H1 (cell line): ENCODE measurements around the gene DEAF1. TPM values are rescaled to one million over a fixed set of nuclear protein-coding genes. Genes with fewer than 3 reads are reported as not detected.

ENCODE experiments used
- CTCF ChIA-PET: fragments of 300-600 bp; sonication (Branson Sonifier 250); formaldehyde crosslinking; loops from one replicate; lab custom pipeline; 2021; ENCODE audit not compliant: partially characterized antibody; lab: Charles Lee
- POLR2A ChIA-PET: fragments of 300-600 bp; sonication (Branson Sonifier 250); formaldehyde crosslinking; loops from one replicate; lab custom pipeline; 2021; ENCODE audit warnings: inconsistent platforms; ENCODE audit not compliant: partially characterized antibody; lab: Charles Lee
- DNase-seq, 2 experiments: peaks; one replicate each; pipeline versions ENCODE4 v3.0.0 to v3.0.0-alpha.2; 2010 to 2022; ENCODE audit warnings: low spot score in 2 of 2, low read depth in 1 of 2, mixed read lengths in 1 of 2
- FAIRE-seq: peaks from 2 replicates; lab custom pipeline; 2011; peaks lifted over from hg19 to GRCh38; lab: Jason Lieb, UNC
- H2AFZ ChIP-seq: 2 replicates; pipeline ENCODE4 v1.8.1; 2012; ENCODE audit warnings: low read length, inconsistent platforms
- H2AK5ac ChIP-seq: 2 replicates; pipeline ENCODE4 v1.6.1; 2013; ENCODE audit warnings: low read depth, low read length
- H2BK120ac ChIP-seq: replicated peaks from 2 replicates; pipeline ENCODE3; 2013; ENCODE audit warnings: low read depth, low read length, inconsistent platforms
- H2BK12ac ChIP-seq: 2 replicates; pipeline ENCODE4 v1.6.1; 2013; ENCODE audit warnings: low read depth, low read length
- H2BK15ac ChIP-seq: 2 replicates; pipeline ENCODE4 v1.6.1; 2013; ENCODE audit warnings: low read length
- H2BK20ac ChIP-seq: 2 replicates; pipeline ENCODE4 v1.6.1; 2013; ENCODE audit warnings: low read length
- H2BK5ac ChIP-seq: 2 replicates; pipeline ENCODE4 v1.6.1; 2013; ENCODE audit warnings: low read depth, low read length
- H3K14ac ChIP-seq: 2 replicates; pipeline ENCODE4 v1.6.1; 2013; ENCODE audit warnings: inconsistent platforms; ENCODE audit not compliant: insufficient read length
- H3K18ac ChIP-seq: 2 replicates; pipeline ENCODE4 v1.6.1; 2013; ENCODE audit warnings: low read length; ENCODE audit errors: extremely low read depth
- H3K23ac ChIP-seq: 2 replicates; pipeline ENCODE4 v1.6.1; 2013; ENCODE audit warnings: inconsistent platforms; ENCODE audit not compliant: insufficient read length
- H3K23me2 ChIP-seq: 2 replicates; pipeline ENCODE4 v1.6.1; 2013; ENCODE audit warnings: low read depth, low read length
- H3K27ac ChIP-seq: 2 replicates; pipeline ENCODE4 v1.6.1; 2011; ENCODE audit warnings: low read depth, low read length, inconsistent platforms
- H3K27me3 ChIP-seq, 4 experiments: replicated peaks in 1 of 4; 1 replicate in 1 of 4; 2 replicates in 3 of 4; pipeline versions ENCODE4 v1.6.1 to v1.8.1; 2011 to 2013; ENCODE audit warnings: low read length in 3 of 4, mild to moderate bottlenecking in 3 of 4, inconsistent platforms in 2 of 4, mixed read lengths in 2 of 4, moderate library complexity in 1 of 4; ENCODE audit not compliant: control insufficient read depth in 3 of 4, insufficient read depth in 3 of 4; ENCODE audit errors: extremely low read depth in 1 of 4
- H3K36me3 ChIP-seq, 4 experiments: 2 replicates each; pipeline versions ENCODE4 v1.6.1 to v1.8.1; 2011 to 2013; ENCODE audit warnings: mild to moderate bottlenecking in 4 of 4, low read length in 3 of 4, moderate library complexity in 2 of 4, control low read depth in 1 of 4, inconsistent platforms in 1 of 4; ENCODE audit not compliant: insufficient read depth in 4 of 4, control insufficient read depth in 2 of 4
- H3K4ac ChIP-seq: replicated peaks from 2 replicates; pipeline ENCODE3; 2013; ENCODE audit warnings: low read length, low read depth, mixed read lengths, inconsistent platforms; ENCODE audit not compliant: insufficient read length
- H3K4me1 ChIP-seq, 4 experiments: replicated peaks in 1 of 4; 1 replicate in 1 of 4; 2 replicates in 3 of 4; pipeline versions ENCODE4 v1.6.1 to v1.8.1; 2011 to 2013; ENCODE audit warnings: low read length in 3 of 4, inconsistent platforms in 2 of 4, mixed read lengths in 1 of 4; ENCODE audit not compliant: insufficient read depth in 4 of 4, control insufficient read depth in 3 of 4
- H3K4me2 ChIP-seq, 2 experiments: 2 replicates each; pipeline versions ENCODE4 v1.6.1 to v1.8.1; 2011 to 2013; ENCODE audit warnings: low read depth in 2 of 2, low read length in 2 of 2, control low read depth in 1 of 2, inconsistent platforms in 1 of 2, mild to moderate bottlenecking in 1 of 2; ENCODE audit not compliant: insufficient read depth in 1 of 2
- H3K4me3 ChIP-seq, 4 experiments: fragments of 200-600, 300-600 bp in 1 of 4; sonication (generic), shearing (Covaris generic), sonication (Bioruptor Twin) in 1 of 4; 2 replicates each; pipeline versions ENCODE4 v1.5.1 to v1.8.1; 2011 to 2016; ENCODE audit warnings: low read length in 4 of 4, low read depth in 3 of 4, control low read depth in 2 of 4, inconsistent platforms in 2 of 4, mild to moderate bottlenecking in 2 of 4, mixed read lengths in 1 of 4, moderate library complexity in 1 of 4; ENCODE audit not compliant: insufficient read depth in 2 of 4; ENCODE audit errors: extremely low read depth in 1 of 4
- H3K56ac ChIP-seq: replicated peaks from 2 replicates; pipeline ENCODE3; 2013; ENCODE audit warnings: low read depth, mild to moderate bottlenecking, mixed read lengths, low read length, inconsistent platforms; ENCODE audit not compliant: insufficient read length
- H3K79me1 ChIP-seq: 2 replicates; pipeline ENCODE4 v1.6.1; 2013; ENCODE audit warnings: low read depth, low read length, control low read depth
- H3K79me2 ChIP-seq, 2 experiments: 2 replicates each; pipeline versions ENCODE4 v1.6.1 to v1.8.1; 2012 to 2013; ENCODE audit warnings: low read length in 2 of 2, mild to moderate bottlenecking in 2 of 2, inconsistent platforms in 1 of 2; ENCODE audit not compliant: insufficient read depth in 2 of 2, control insufficient read depth in 1 of 2
- H3K9ac ChIP-seq, 4 experiments: replicated peaks in 1 of 4; 1 replicate in 1 of 4; 2 replicates in 3 of 4; pipeline versions ENCODE4 v1.6.1 to v1.8.1; 2011 to 2013; ENCODE audit warnings: low read depth in 3 of 4, low read length in 3 of 4, control low read depth in 2 of 4, mild to moderate bottlenecking in 2 of 4, moderate library complexity in 2 of 4, inconsistent platforms in 1 of 4; ENCODE audit errors: extremely low read depth in 1 of 4
- H3K9me3 ChIP-seq, 2 experiments: 2 replicates each; pipeline versions ENCODE4 v1.6.1 to v1.8.1; 2012 to 2013; ENCODE audit warnings: mild to moderate bottlenecking in 2 of 2, moderate library complexity in 2 of 2, control low read depth in 1 of 2, inconsistent platforms in 1 of 2, low read depth in 1 of 2, low read length in 1 of 2, mixed read lengths in 1 of 2; ENCODE audit not compliant: insufficient read depth in 2 of 2
- H4K20me1 ChIP-seq, 2 experiments: replicated peaks in 1 of 2; 2 replicates each; pipeline versions ENCODE3 to v1.8.1; 2011 to 2013; ENCODE audit warnings: inconsistent platforms in 2 of 2, low read length in 2 of 2, mild to moderate bottlenecking in 1 of 2; ENCODE audit not compliant: insufficient read depth in 2 of 2, control insufficient read depth in 1 of 2
- H4K5ac ChIP-seq: 2 replicates; pipeline ENCODE4 v1.6.1; 2013; ENCODE audit warnings: low read length, low read depth, mixed read lengths, inconsistent platforms; ENCODE audit not compliant: insufficient read length
- H4K8ac ChIP-seq: 2 replicates; pipeline ENCODE4 v1.8.0; 2013; ENCODE audit warnings: mild to moderate bottlenecking, moderate library complexity, low read length, inconsistent platforms; ENCODE audit not compliant: insufficient read depth; ENCODE audit errors: extremely low read depth
- H4K91ac ChIP-seq: replicated peaks from 2 replicates; pipeline ENCODE3; 2013; ENCODE audit warnings: low read length, mixed read lengths, inconsistent platforms; ENCODE audit not compliant: insufficient read length
- BRCA1 ChIP-seq: IDR thresholded peaks from 2 replicates; pipeline ENCODE4 v1.6.1; 2012; ENCODE audit warnings: low read depth, low read length, improper control_type of control experiment
- CBX8 ChIP-seq: fragments of 300-800, 300-1000 bp; sonication (generic); IDR thresholded peaks from 2 replicates; pipeline ENCODE4 v1.7.1; 2016; ENCODE audit warnings: low read depth, low read length, borderline replicate concordance
- CTBP2 ChIP-seq: IDR thresholded peaks from 2 replicates; pipeline ENCODE4 v1.7.0; 2011; ENCODE audit warnings: borderline replicate concordance, mild to moderate bottlenecking, moderate library complexity, mixed read lengths, low read length; ENCODE audit not compliant: insufficient read depth, insufficient read length
- EGR1 ChIP-seq: IDR thresholded peaks from 2 replicates; pipeline ENCODE4 v1.6.1; 2011; ENCODE audit warnings: low read depth, low read length, borderline replicate concordance
- GABPA ChIP-seq: IDR thresholded peaks from 2 replicates; pipeline ENCODE4 v1.6.1; 2011; ENCODE audit warnings: mild to moderate bottlenecking, low read length, moderate library complexity, borderline replicate concordance; ENCODE audit not compliant: insufficient read depth
- POU5F1 ChIP-seq: IDR thresholded peaks from 2 replicates; pipeline ENCODE4 v1.6.1; 2011; ENCODE audit warnings: low read depth, mild to moderate bottlenecking, low read length, moderate library complexity
- RBBP5 ChIP-seq: IDR thresholded peaks from 2 replicates; pipeline ENCODE4 v1.7.1; 2012; ENCODE audit warnings: low read depth, mild to moderate bottlenecking, inconsistent platforms, low read length, moderate library complexity, borderline replicate concordance
- RFX5 ChIP-seq: IDR thresholded peaks from 2 replicates; pipeline ENCODE4 v1.6.1; 2011; ENCODE audit warnings: low read depth, low read length, improper control_type of control experiment, borderline replicate concordance
- SIX5 ChIP-seq: IDR thresholded peaks from 2 replicates; pipeline ENCODE4 v1.6.1; 2011; ENCODE audit warnings: mild to moderate bottlenecking, low read depth, low read length
- USF2 ChIP-seq: IDR thresholded peaks from 2 replicates; pipeline ENCODE4 v1.6.1; 2011; ENCODE audit warnings: low read length, improper control_type of control experiment
- ZNF274 ChIP-seq: IDR thresholded peaks from 2 replicates; pipeline ENCODE4 v1.7.0; 2012; ENCODE audit warnings: low read length, borderline replicate concordance; ENCODE audit errors: extremely low read depth
- WGBS, 2 experiments: shearing (Covaris generic) in 1 of 2; methylation state at CpG; one replicate each; pipeline versions ENCODE4 v1.1.6 to v1.1.7; 2013 to 2015; ENCODE audit warnings: low lambda C conversion rate in 2 of 2, mixed read lengths in 2 of 2, inconsistent platforms in 1 of 2, low coverage in 1 of 2, missing lambda C conversion rate in 1 of 2; ENCODE audit not compliant: insufficient replicate concordance in 2 of 2, insufficient coverage in 1 of 2, insufficient read length in 1 of 2; ENCODE audit errors: extremely low coverage in 1 of 2, missing lambda C conversion rate in 1 of 2; 5-methylcytosine and 5-hydroxymethylcytosine counted together
- polyA plus RNA-seq, 7 experiments: library from polyadenylated mRNA; depleted of rRNA in 3 of 7; stranded (reverse) in 5 of 7; unstranded in 2 of 7; fragments of >200 nt in 5 of 7; fragments of 200-250 nt in 2 of 7; gene quantifications; 1 replicate in 5 of 7; 2 replicates in 1 of 7; 4 replicates in 1 of 7; pipeline versions ENCODE4 v1.2.1 to v1.2.3, GENCODE V29; 2011 to 2013; ENCODE audit warnings: missing spikeins in 2 of 7, mixed read lengths in 2 of 7
- total RNA-seq: library from RNA; stranded (reverse); fragmentation: NEBNext Ultra II Directional; extraction: Animal tissue kit (Norgen Biotek cat#: 25700); gene quantifications from 2 replicates; pipeline ENCODE4 v1.2.1, GENCODE V29; 2021
- TF ChIP-seq, protein P1 (sequence below): IDR thresholded peaks from 2 replicates; pipeline ENCODE4 v1.6.1; 2012; ENCODE audit warnings: inconsistent platforms

Gene DEAF1
- total and polyA plus RNA-seq, 2 of the 8 experiments (the other 6 are each of a cell fraction or from before 2014, with no cell fraction given) = 47.3 to 58.4 TPM

GRCh38 chr11:596374-596773, 98.6 kb downstream of the DEAF1 start:
- peaks cover 5 to 6% of the 10 kb centered on the region in 2 experiments for H4K20me1 ChIP-seq
- WGBS, 2 experiments = 98% methylated on average over 9 of the region's 10 CpGs; no CpG with 5 or more reads in 1 of the 2 experiments
- peaks cover 4% of the 10 kb centered on the region; the same call in 1 of the 2 replicates for H3K79me1 ChIP-seq
- H3K18ac ChIP-seq = no peak overlapping the region
- no peaks in the 10 kb centered on the region for H3K23me2 ChIP-seq
- CTCF ChIA-PET = interaction anchor here (0.7 to 2.4 kb wide), 9 partner anchors 12 to 167 kb away, joined by 3 to 8 read pairs (median 3); partner anchors contain the start of gene SCT
- no peak overlapping the region for H4K5ac ChIP-seq
- no peak overlapping the region for H2BK12ac ChIP-seq
- no peak overlapping the region for H3K4ac ChIP-seq
- H3K27me3 ChIP-seq = no peaks in the 10 kb centered on the region
- no peak overlapping the region for H4K8ac ChIP-seq
- H2BK5ac ChIP-seq = no peak overlapping the region
- H3K14ac ChIP-seq = no peak overlapping the region
- H3K4me3 ChIP-seq = no peak overlapping the region
- no peak overlapping the region for H3K23ac ChIP-seq
- H3K36me3 ChIP-seq = peaks cover 20 to 62% (median 50%) of the 10 kb centered on the region in 4 experiments
- H3K9ac ChIP-seq = no peak overlapping the region
- no peak for FAIRE-seq
- H3K9me3 ChIP-seq = no peaks in the 10 kb centered on the region
- H3K56ac ChIP-seq = no peak overlapping the region
- POLR2A ChIA-PET = interaction anchor here (0.7 kb wide), 1 partner anchor 15 kb away, joined by 3 read pairs; no protein-coding TSS in a partner anchor
- H4K91ac ChIP-seq = no peak overlapping the region
- H2BK20ac ChIP-seq = no peak overlapping the region
- H3K27ac ChIP-seq = no peak overlapping the region
- no peak overlapping the region for H3K4me2 ChIP-seq
- H2BK120ac ChIP-seq = no peak overlapping the region
- no peaks in the 10 kb centered on the region for H3K4me1 ChIP-seq
- no peak overlapping the region for H2AFZ ChIP-seq
- no peak for DNase-seq
- no peaks in the 10 kb centered on the region; a peak in 1 of 4 replicates for H3K79me2 ChIP-seq
- no peak overlapping the region for H2AK5ac ChIP-seq
- no peak overlapping the region for H2BK15ac ChIP-seq
- no peak for TF ChIP-seq POU5F1
- no peak for TF ChIP-seq RFX5
- no peak for TF ChIP-seq GABPA
- no peak for TF ChIP-seq CBX8
- no peak for TF ChIP-seq CTBP2
- no peak for TF ChIP-seq BRCA1
- TF ChIP-seq EGR1 = no peak
- TF ChIP-seq SIX5 = no peak
- TF ChIP-seq, protein P1, sequence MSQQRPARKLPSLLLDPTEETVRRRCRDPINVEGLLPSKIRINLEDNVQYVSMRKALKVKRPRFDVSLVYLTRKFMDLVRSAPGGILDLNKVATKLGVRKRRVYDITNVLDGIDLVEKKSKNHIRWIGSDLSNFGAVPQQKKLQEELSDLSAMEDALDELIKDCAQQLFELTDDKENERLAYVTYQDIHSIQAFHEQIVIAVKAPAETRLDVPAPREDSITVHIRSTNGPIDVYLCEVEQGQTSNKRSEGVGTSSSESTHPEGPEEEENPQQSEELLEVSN = no peak
- TF ChIP-seq USF2 = no peak
- no peak for TF ChIP-seq RBBP5
- TF ChIP-seq ZNF274 = no peak
